HepG2 (cell line): ENCODE data around the gene UCKL1. TPM values are rescaled to one million over a fixed set of nuclear protein-coding genes. Genes with fewer than 3 reads are reported as not detected.

ENCODE experiments used
- AGO2 ChIP-seq: fragments of 200-400 bp; formaldehyde crosslinking; optimal IDR thresholded peaks from 2 replicates; pipeline ENCODE3; 2017; ENCODE audit warnings: mild to moderate bottlenecking, low read depth, low read length, moderate library complexity
- POLR2A ChIP-seq, 2 experiments: IDR thresholded peaks; 2 replicates each; pipeline ENCODE4 v1.6.1; 2011; ENCODE audit warnings: low read depth in 2 of 2, low read length in 2 of 2, mild to moderate bottlenecking in 1 of 2, moderate library complexity in 1 of 2; ENCODE audit not compliant: insufficient read depth in 1 of 2
- SOX13 ChIP-seq, 3 experiments: fragments of 450-650 bp in 1 of 3; sonication (generic) in 1 of 3; formaldehyde crosslinking in 1 of 3; IDR thresholded peaks in 2 of 3; conservative IDR thresholded peaks in 1 of 3; 2 replicates each; pipeline versions ENCODE4 v1.5.0 to v1.6.1; 2016 to 2020; ENCODE audit warnings: antibody characterized with exemption in 1 of 3, mild to moderate bottlenecking in 1 of 3, missing compliant biosample characterization in 1 of 3, missing genetic modification reagents in 1 of 3, moderate library complexity in 1 of 3
- STAT5B ChIP-seq: sonication (generic); formaldehyde crosslinking; IDR thresholded peaks from 2 replicates; pipeline ENCODE4 v1.4.0; 2020; ENCODE audit warnings: missing genetic modification reagents
- TIGD3 ChIP-seq: sonication (generic); formaldehyde crosslinking; IDR thresholded peaks from 2 replicates; pipeline ENCODE4 v1.5.1; 2020; ENCODE audit warnings: mild to moderate bottlenecking, missing genetic modification reagents, borderline replicate concordance
- TSC22D2 ChIP-seq: sonication (generic); formaldehyde crosslinking; IDR thresholded peaks from 2 replicates; pipeline ENCODE4 v1.5.1; 2020; ENCODE audit warnings: missing genetic modification reagents, mild to moderate bottlenecking, borderline replicate concordance
- ZBTB38 ChIP-seq: sonication (generic); formaldehyde crosslinking; IDR thresholded peaks from 2 replicates; pipeline ENCODE4 v1.5.1; 2020; ENCODE audit warnings: mild to moderate bottlenecking, missing genetic modification reagents
- ZFP82 ChIP-seq: sonication (generic); formaldehyde crosslinking; IDR thresholded peaks from 2 replicates; pipeline ENCODE4 v1.5.1; 2020; ENCODE audit warnings: mild to moderate bottlenecking, missing genetic modification reagents, borderline replicate concordance
- ZNF318 ChIP-seq: sonication (generic); formaldehyde crosslinking; IDR thresholded peaks from 2 replicates; pipeline ENCODE4 v1.4.0; 2020; ENCODE audit warnings: mild to moderate bottlenecking, missing genetic modification reagents
- ZNF326 ChIP-seq: sonication (generic); formaldehyde crosslinking; IDR thresholded peaks from 2 replicates; pipeline ENCODE4 v1.4.0; 2020; ENCODE audit warnings: missing genetic modification reagents, borderline replicate concordance
- ZNF616 ChIP-seq: sonication (generic); formaldehyde crosslinking; IDR thresholded peaks from 2 replicates; pipeline ENCODE4 v1.5.0; 2020; ENCODE audit warnings: low read depth, mild to moderate bottlenecking, missing genetic modification reagents
- ZSCAN12 ChIP-seq: sonication (generic); formaldehyde crosslinking; IDR thresholded peaks from 2 replicates; pipeline ENCODE4 v1.9.0; 2021; ENCODE audit warnings: mild to moderate bottlenecking, missing genetic modification reagents
- ZUFSP ChIP-seq: sonication (generic); formaldehyde crosslinking; IDR thresholded peaks from 2 replicates; pipeline ENCODE4 v1.9.0; 2021; ENCODE audit warnings: missing genetic modification reagents, mild to moderate bottlenecking, borderline replicate concordance
- polyA plus RNA-seq, 8 experiments: library from polyadenylated mRNA; depleted of rRNA in 3 of 8; stranded (reverse) in 7 of 8; unstranded in 1 of 8; fragments of >200 nt; fragmentation: Illumina TruSeq in 4 of 8; extraction: Trizol in 4 of 8; gene quantifications; 2 replicates each; pipeline versions ENCODE4 v1.2.1 to v1.2.3, GENCODE V29; 2011 to 2016; ENCODE audit warnings: low read depth in 4 of 8, missing spikeins in 1 of 8, mixed read lengths in 1 of 8; ENCODE audit not compliant: insufficient read depth in 1 of 8
- total RNA-seq, 5 experiments: library from RNA; depleted of rRNA; stranded (reverse); fragments of >200 nt; fragmentation: Illumina TruSeq; extraction: Trizol; gene quantifications; 2 replicates each; pipeline ENCODE4 v1.2.3, GENCODE V29; 2016; ENCODE audit warnings: low read depth in 1 of 5
- TF ChIP-seq, protein P1 (sequence below): sonication (generic); formaldehyde crosslinking; IDR thresholded peaks from 2 replicates; pipeline ENCODE4 v1.8.0; 2022; ENCODE audit warnings: mild to moderate bottlenecking, missing genetic modification reagents, borderline replicate concordance

Gene UCKL1
- total and polyA plus RNA-seq, 2 of the 13 experiments (the other 11 are each of a cell fraction or from before 2014, with no cell fraction given): 50.2 to 126 TPM

- TF ChIP-seq ZSCAN12 (CRISPR knock-in tag) (no peak), ZBTB38 (0 out of 2 replicates have a peak, but pooled peaks have one; percentile 13), STAT5B (CRISPR knock-in tag) (no peak), ZNF326 (CRISPR knock-in tag) (no peak), ZFP82 (no peak), ZNF318 (CRISPR knock-in tag) (no peak), ZNF616 (CRISPR knock-in tag) (no peak), SOX13 (IDR thresholded peaks at IDR 0.05) (no peak), SOX13 (CRISPR knock-in tag; conservative IDR thresholded peaks at IDR 0.05 in 1 of 2, IDR thresholded peaks at IDR 0.05 in 1 of 2) (no peak), TSC22D2 (no peak), AGO2 (peak; percentile 2), TIGD3 (no peak), ZUFSP (CRISPR knock-in tag) (no peak), POLR2A (IDR thresholded peaks at IDR 0.05; ENCODE audit: insufficient read depth in 1 of 2, low read depth in 2 of 2, low read length in 2 of 2) (peak in 1 of 2 experiments; percentile 19; a peak in 1 of 4 replicates)
- TF ChIP-seq, protein P1, sequence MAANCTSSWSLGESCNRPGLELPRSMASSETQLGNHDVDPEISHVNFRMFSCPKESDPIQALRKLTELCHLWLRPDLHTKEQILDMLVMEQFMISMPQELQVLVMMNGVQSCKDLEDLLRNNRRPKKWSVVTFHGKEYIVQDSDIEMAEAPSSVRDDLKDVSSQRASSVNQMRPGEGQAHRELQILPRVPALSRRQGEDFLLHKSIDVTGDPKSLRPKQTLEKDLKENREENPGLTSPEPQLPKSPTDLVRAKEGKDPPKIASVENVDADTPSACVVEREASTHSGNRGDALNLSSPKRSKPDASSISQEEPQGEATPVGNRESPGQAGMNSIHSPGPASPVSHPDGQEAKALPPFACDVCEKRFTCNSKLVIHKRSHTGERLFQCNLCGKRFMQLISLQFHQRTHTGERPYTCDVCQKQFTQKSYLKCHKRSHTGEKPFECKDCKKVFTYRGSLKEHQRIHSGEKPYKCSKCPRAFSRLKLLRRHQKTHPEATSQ (CRISPR knock-in tag): no peak
Observed at GRCh38 chr20:63944078-63944941, 11.9 kb downstream of the UCKL1 start (continued).
